Measurements from ENCODE around the gene TIAL1.
"Not testable (repeated sequence)": the region's sequence is repeated elsewhere in the genome, so short reads cannot be mapped to it uniquely, and the experiment has no call there.

TIAL1 gene

GRCh38 chr10:119549247-119549999 lies 47.3 kb downstream of the TIAL1 start:
- no peak for DNase-seq (ENCODE audit: low read depth)

- DNase-seq (ENCODE audit: low read depth) = peak; percentile 59
Measured at GRCh38 chr10:119546009-119546408, 50.8 kb downstream of the TIAL1 start.

GRCh38 chr10:119545310-119545709 lies 51.5 kb downstream of the TIAL1 start:
- no peak for DNase-seq (ENCODE audit: low read depth)

GRCh38 chr10:119543814-119544642 lies 52.7 kb downstream of the TIAL1 start:
- DNase-seq (ENCODE audit: low read depth) = peak; percentile 97

GRCh38 chr10:119542988-119543813 lies 53.6 kb downstream of the TIAL1 start:
- DNase-seq (ENCODE audit: low read depth) = peak; percentile 45

GRCh38 chr10:119542357-119542987 lies 54.3 kb downstream of the TIAL1 start, which contains the start of gene RGS10:
Gene RGS10 (minus strand): TSS chr10:119542719. CDS start chr10:119542638, 81 bp downstream.
- peak; percentile 82 for DNase-seq (ENCODE audit: low read depth)

GRCh38 chr10:119541459-119542356 lies 55.1 kb downstream of the TIAL1 start:
- DNase-seq (ENCODE audit: low read depth) = no peak

- DNase-seq (ENCODE audit: low read depth) = peak; percentile 76
Measured at GRCh38 chr10:119541046-119541445, 55.7 kb downstream of the TIAL1 start.

- DNase-seq (ENCODE audit: low read depth) = no peak
Measured at GRCh38 chr10:119540038-119540437, 56.7 kb downstream of the TIAL1 start.

GRCh38 chr10:119539359-119539825 lies 57.4 kb downstream of the TIAL1 start:
- no peak for DNase-seq (ENCODE audit: low read depth)

GRCh38 chr10:119538632-119539358 lies 58.0 kb downstream of the TIAL1 start:
- no peak for DNase-seq (ENCODE audit: low read depth)

- no peak for DNase-seq (ENCODE audit: low read depth)
Measured at GRCh38 chr10:119537953-119538630, 58.7 kb downstream of the TIAL1 start.

GRCh38 chr10:119536508-119537025 lies 60.2 kb downstream of the TIAL1 start:
- no peak for DNase-seq (ENCODE audit: low read depth)

- no peak for DNase-seq (ENCODE audit: low read depth)
Measured at GRCh38 chr10:119535837-119536507, 60.8 kb downstream of the TIAL1 start.

GRCh38 chr10:119535305-119535704 lies 61.5 kb downstream of the TIAL1 start:
- DNase-seq (ENCODE audit: low read depth) = no peak

- DNase-seq (ENCODE audit: low read depth) = no peak
Measured at GRCh38 chr10:119533473-119533872, 63.3 kb downstream of the TIAL1 start.

GRCh38 chr10:119532791-119533190 lies 64.0 kb downstream of the TIAL1 start:
- DNase-seq (ENCODE audit: low read depth) = not testable (repeated sequence)

GRCh38 chr10:119532251-119532650 lies 64.5 kb downstream of the TIAL1 start:
- DNase-seq (ENCODE audit: low read depth) = not testable (repeated sequence)
